Frontal cortex (tissue), 4 donors: ENCODE results near the gene COG1. TPM values are rescaled to one million over a fixed set of nuclear protein-coding genes. Genes with fewer than 3 reads are reported as not detected.

Experiments used
- DNase-seq, 2 donors: peaks; one replicate each; pipeline ENCODE4 v3.0.0; 2012; ENCODE audit warnings: low spot score in 2 of 2
- FAIRE-seq: peaks from 2 replicates; lab custom pipeline; 2012; peaks lifted over from hg19 to GRCh38; lab: Jason Lieb, UNC
- total RNA-seq: library from RNA; depleted of rRNA; stranded (reverse); fragments of >200 nt; gene quantifications from one replicate; pipeline ENCODE4 v1.2.3, GENCODE V29; 2014
- donor health status: control.
- donor health status: control.
- donor health status: control.

The COG1 gene
- total RNA-seq, 1 donor from 2014 or later: 18.3 TPM

- peak; percentile 54 to 78 for DNase-seq
- FAIRE-seq: no peak
Measured at GRCh38 chr17:73255671-73256181, 62.9 kb downstream of the COG1 start.

GRCh38 chr17:73256220-73256619 lies 63.4 kb downstream of the COG1 start:
- FAIRE-seq (no peak), DNase-seq (no peak)

GRCh38 chr17:73257516-73257915 lies 64.7 kb downstream of the COG1 start:
- no peak for DNase-seq
- no peak for FAIRE-seq

Other genes starting within 250 kb of the COG1 start
- 8.2 TPM for gene SLC39A11, start 100.4 kb upstream of the COG1 start, total RNA-seq
- gene SSTR2, start 28.0 kb upstream of the COG1 start, total RNA-seq: 41.6 TPM
- not detected for gene CPSF4L, start 68.8 kb downstream of the COG1 start, total RNA-seq
- 62.8 TPM for gene CDC42EP4, start 118.9 kb downstream of the COG1 start, total RNA-seq